Measurements from ENCODE around the gene PLPPR1.

DNA sequence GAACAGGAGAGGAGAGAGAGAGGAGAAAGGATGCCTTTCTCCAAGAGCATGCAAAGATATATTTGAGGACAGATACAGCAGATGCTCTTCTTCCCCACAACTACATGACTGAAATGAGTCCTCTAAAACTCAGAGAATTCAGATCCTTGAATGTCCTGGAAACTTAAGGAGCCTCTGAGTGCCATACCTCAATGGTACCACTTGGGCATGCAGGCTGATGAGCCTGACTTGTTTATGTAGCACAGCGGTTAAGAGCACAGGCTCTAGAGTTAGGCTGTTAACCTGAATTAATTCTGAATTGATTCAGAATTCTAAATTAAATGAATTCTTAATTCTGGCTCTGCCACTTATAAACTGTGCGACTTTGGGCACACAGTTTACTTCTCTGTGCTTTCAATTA, 5.7 kb downstream of the PLPPR1 start:
- TF ChIP-seq EZH2phosphoT487 (IDR thresholded peaks at IDR 0.05; ENCODE audit: unreplicated experiment) (no peak), EZH2 (IDR thresholded peaks at IDR 0.05; ENCODE audit: low read depth, unreplicated experiment) (no peak), POLR2AphosphoS5 (IDR thresholded peaks at IDR 0.05; ENCODE audit: low read depth) (no peak), CREB1 (CRISPR knock-in tag; IDR thresholded peaks at IDR 0.05; ENCODE audit: low read depth) (no peak), JUNB (IDR thresholded peaks at IDR 0.05; ENCODE audit: unreplicated experiment) (no peak)
- TF ChIP-seq, protein P1, sequence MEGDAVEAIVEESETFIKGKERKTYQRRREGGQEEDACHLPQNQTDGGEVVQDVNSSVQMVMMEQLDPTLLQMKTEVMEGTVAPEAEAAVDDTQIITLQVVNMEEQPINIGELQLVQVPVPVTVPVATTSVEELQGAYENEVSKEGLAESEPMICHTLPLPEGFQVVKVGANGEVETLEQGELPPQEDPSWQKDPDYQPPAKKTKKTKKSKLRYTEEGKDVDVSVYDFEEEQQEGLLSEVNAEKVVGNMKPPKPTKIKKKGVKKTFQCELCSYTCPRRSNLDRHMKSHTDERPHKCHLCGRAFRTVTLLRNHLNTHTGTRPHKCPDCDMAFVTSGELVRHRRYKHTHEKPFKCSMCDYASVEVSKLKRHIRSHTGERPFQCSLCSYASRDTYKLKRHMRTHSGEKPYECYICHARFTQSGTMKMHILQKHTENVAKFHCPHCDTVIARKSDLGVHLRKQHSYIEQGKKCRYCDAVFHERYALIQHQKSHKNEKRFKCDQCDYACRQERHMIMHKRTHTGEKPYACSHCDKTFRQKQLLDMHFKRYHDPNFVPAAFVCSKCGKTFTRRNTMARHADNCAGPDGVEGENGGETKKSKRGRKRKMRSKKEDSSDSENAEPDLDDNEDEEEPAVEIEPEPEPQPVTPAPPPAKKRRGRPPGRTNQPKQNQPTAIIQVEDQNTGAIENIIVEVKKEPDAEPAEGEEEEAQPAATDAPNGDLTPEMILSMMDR (conservative IDR thresholded peaks at IDR 0.05; ENCODE audit: low read depth in 2 of 2), result peak in 1 of 2 experiments; percentile 18; a peak in 1 of 4 replicates
- TF ChIP-seq, protein P2, sequence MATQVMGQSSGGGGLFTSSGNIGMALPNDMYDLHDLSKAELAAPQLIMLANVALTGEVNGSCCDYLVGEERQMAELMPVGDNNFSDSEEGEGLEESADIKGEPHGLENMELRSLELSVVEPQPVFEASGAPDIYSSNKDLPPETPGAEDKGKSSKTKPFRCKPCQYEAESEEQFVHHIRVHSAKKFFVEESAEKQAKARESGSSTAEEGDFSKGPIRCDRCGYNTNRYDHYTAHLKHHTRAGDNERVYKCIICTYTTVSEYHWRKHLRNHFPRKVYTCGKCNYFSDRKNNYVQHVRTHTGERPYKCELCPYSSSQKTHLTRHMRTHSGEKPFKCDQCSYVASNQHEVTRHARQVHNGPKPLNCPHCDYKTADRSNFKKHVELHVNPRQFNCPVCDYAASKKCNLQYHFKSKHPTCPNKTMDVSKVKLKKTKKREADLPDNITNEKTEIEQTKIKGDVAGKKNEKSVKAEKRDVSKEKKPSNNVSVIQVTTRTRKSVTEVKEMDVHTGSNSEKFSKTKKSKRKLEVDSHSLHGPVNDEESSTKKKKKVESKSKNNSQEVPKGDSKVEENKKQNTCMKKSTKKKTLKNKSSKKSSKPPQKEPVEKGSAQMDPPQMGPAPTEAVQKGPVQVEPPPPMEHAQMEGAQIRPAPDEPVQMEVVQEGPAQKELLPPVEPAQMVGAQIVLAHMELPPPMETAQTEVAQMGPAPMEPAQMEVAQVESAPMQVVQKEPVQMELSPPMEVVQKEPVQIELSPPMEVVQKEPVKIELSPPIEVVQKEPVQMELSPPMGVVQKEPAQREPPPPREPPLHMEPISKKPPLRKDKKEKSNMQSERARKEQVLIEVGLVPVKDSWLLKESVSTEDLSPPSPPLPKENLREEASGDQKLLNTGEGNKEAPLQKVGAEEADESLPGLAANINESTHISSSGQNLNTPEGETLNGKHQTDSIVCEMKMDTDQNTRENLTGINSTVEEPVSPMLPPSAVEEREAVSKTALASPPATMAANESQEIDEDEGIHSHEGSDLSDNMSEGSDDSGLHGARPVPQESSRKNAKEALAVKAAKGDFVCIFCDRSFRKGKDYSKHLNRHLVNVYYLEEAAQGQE (IDR thresholded peaks at IDR 0.05; ENCODE audit: unreplicated experiment), result no peak

Measured in GM23338 (cell line).